MG63 (cell line): ENCODE measurements around the gene RBMS3. TPM values are rescaled to one million over a fixed set of nuclear protein-coding genes. Genes with fewer than 3 reads are reported as not detected.
A peak's percentile ranks its signal among the peaks of the same experiment; 100 is the strongest.

Source experiments
- DNase-seq: peaks from one replicate; pipeline ENCODE4 v3.0.0-alpha.2; 2020
- H3K27me3 ChIP-seq: fragments of 250-450 bp; sonication (Bioruptor Pico); 2 replicates; pipeline ENCODE4 v1.5.1; 2020; ENCODE audit warnings: mild to moderate bottlenecking, moderate library complexity
- H3K36me3 ChIP-seq: fragments of 250-450 bp; sonication (Bioruptor Pico); 2 replicates; pipeline ENCODE4 v1.5.1; 2020; ENCODE audit warnings: mild to moderate bottlenecking, moderate library complexity
- H3K4me3 ChIP-seq: fragments of 250-450 bp; sonication (Bioruptor Pico); 2 replicates; pipeline ENCODE4 v1.5.1; 2020; ENCODE audit warnings: mild to moderate bottlenecking, moderate library complexity
- H3K9me3 ChIP-seq: fragments of 250-450 bp; sonication (Bioruptor Pico); 2 replicates; pipeline ENCODE4 v1.5.1; 2020; ENCODE audit warnings: mild to moderate bottlenecking, moderate library complexity
- total RNA-seq: library from RNA; depleted of rRNA; stranded (reverse); fragments of >200 nt; shearing (Covaris generic); gene quantifications from 2 replicates; pipeline ENCODE4 v1.2.3, GENCODE V29; 2014; ENCODE audit warnings: low replicate concordance

The RBMS3 gene
- total RNA-seq, 1 experiment from 2014 or later = 12.0 TPM

GRCh38 chr3:29267226-29267625 is 13.6 kb upstream of the RBMS3 start:
- no peaks in the 10 kb centered on the region for H3K27me3 ChIP-seq
- no peaks in the 10 kb centered on the region for H3K36me3 ChIP-seq
- H3K9me3 ChIP-seq = no peaks in the 10 kb centered on the region
- H3K4me3 ChIP-seq = no peak overlapping the region
- DNase-seq = no peak

DNA sequence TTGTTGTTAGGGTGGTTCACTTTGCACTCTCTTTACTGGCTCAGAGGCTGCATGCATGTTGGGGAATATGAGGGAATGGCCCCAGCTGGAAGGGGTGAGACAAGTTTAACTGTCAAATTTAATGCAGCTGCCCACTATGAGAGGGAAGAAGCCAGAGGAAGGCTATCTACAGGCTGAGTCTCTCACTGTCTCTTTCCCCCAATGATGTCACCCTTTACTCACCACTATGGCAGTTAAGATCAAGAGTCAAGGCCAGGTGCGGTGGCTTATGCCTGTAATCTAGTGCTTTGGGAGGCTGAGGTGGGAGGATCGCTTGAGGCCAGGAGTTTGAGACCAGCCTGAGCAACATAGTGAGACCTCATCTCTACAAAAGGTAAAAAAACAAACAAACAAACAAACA is 12.2 kb upstream of the RBMS3 start:
- Histone ChIP-seq H3K9me3 (no peaks in the 10 kb centered on the region), H3K36me3 (no peaks in the 10 kb centered on the region), H3K27me3 (no peaks in the 10 kb centered on the region), H3K4me3 (no peak overlapping the region)
- DNase-seq = no peak

- Histone ChIP-seq H3K4me3 (no peak overlapping the region), H3K27me3 (no peaks in the 10 kb centered on the region), H3K9me3 (no peaks in the 10 kb centered on the region), H3K36me3 (no peaks in the 10 kb centered on the region)
- DNase-seq = no peak
Observed at GRCh38 chr3:29270752-29271151, 10.1 kb upstream of the RBMS3 start.

GRCh38 chr3:29271475-29271874 is 9.4 kb upstream of the RBMS3 start:
- Histone ChIP-seq H3K9me3 (no peaks in the 10 kb centered on the region), H3K27me3 (no peaks in the 10 kb centered on the region), H3K36me3 (no peaks in the 10 kb centered on the region), H3K4me3 (no peak overlapping the region)
- DNase-seq = no peak

- no peaks in the 10 kb centered on the region for H3K36me3 ChIP-seq
- H3K9me3 ChIP-seq = no peaks in the 10 kb centered on the region
- DNase-seq = no peak
- H3K4me3 ChIP-seq = no peak overlapping the region
- H3K27me3 ChIP-seq = no peaks in the 10 kb centered on the region
Observed at GRCh38 chr3:29274667-29275066, 6.2 kb upstream of the RBMS3 start.

DNA sequence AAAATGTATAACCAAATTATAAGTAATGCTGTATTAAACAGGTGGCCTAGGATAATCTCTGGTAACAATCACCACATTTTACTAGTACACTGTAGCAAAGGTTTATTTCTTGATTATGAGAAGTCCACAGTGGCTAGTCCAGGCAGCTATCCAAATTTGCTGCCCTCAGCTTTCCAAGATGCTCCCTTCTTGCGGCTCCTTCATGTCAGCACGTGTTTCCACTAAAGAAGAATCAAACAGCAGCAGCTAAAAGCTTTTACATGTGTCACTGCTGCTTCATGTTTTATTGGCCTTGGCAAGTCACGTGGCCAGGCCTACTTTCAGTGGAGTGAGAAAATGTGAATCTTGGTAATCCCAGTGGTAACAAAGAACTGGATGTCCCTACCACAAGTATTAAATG is 5.6 kb upstream of the RBMS3 start:
- no peaks in the 10 kb centered on the region for H3K36me3 ChIP-seq
- no peaks in the 10 kb centered on the region for H3K27me3 ChIP-seq
- DNase-seq = no peak
- no peaks in the 10 kb centered on the region for H3K9me3 ChIP-seq
- no peak overlapping the region for H3K4me3 ChIP-seq

- Histone ChIP-seq H3K4me3 (no peak overlapping the region), H3K9me3 (no peaks in the 10 kb centered on the region), H3K36me3 (no peaks in the 10 kb centered on the region), H3K27me3 (no peaks in the 10 kb centered on the region)
- DNase-seq = no peak
Observed at GRCh38 chr3:29277249-29277648, 3.6 kb upstream of the RBMS3 start.

DNA sequence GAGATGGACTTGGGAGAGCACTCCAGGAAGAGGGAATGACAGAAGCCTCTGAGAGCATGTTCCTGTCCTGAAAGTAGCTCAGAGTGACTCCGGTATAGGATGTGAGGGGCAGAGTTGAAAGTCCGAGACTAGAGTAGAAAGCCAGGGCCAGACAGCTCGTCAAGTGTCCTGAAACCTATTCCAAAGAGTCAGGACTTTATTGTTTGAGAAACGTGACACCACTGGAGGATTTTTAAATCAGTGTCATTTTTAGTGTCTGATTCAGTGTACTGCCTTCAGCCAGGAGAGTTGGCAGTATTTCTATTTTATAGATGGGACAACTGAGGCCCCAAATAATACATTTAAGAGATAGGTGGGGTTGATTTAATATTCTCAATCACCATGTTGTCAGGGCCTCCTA is 1.6 kb upstream of the RBMS3 start:
- Histone ChIP-seq H3K9me3 (no peaks in the 10 kb centered on the region), H3K4me3 (no peak overlapping the region), H3K27me3 (no peaks in the 10 kb centered on the region), H3K36me3 (no peaks in the 10 kb centered on the region)
- no peak for DNase-seq

- no peaks in the 10 kb centered on the region for H3K27me3 ChIP-seq
- no peak overlapping the region for H3K4me3 ChIP-seq
- DNase-seq = no peak
- no peaks in the 10 kb centered on the region for H3K9me3 ChIP-seq
- H3K36me3 ChIP-seq = no peaks in the 10 kb centered on the region
Observed at GRCh38 chr3:29279806-29280205, 1.1 kb upstream of the RBMS3 start.

DNA sequence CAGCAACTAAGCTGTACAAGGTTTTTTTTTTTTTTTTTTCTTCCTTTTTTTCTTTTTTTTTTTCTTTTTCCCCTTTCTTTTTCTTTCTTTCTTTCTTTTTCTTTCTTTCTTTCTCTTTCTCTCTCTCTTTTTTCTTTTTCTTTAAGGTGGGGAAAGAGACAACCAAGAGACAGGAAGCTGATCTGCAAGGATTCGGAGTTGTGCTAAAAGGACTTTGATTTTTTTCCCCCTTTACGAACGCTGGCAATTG is 148 bp downstream of the RBMS3 start:
- DNase-seq = no peak
- Histone ChIP-seq H3K27me3 (no peaks in the 10 kb centered on the region), H3K36me3 (no peaks in the 10 kb centered on the region), H3K4me3 (peak overlapping the region; percentile 60), H3K9me3 (no peaks in the 10 kb centered on the region)

DNA sequence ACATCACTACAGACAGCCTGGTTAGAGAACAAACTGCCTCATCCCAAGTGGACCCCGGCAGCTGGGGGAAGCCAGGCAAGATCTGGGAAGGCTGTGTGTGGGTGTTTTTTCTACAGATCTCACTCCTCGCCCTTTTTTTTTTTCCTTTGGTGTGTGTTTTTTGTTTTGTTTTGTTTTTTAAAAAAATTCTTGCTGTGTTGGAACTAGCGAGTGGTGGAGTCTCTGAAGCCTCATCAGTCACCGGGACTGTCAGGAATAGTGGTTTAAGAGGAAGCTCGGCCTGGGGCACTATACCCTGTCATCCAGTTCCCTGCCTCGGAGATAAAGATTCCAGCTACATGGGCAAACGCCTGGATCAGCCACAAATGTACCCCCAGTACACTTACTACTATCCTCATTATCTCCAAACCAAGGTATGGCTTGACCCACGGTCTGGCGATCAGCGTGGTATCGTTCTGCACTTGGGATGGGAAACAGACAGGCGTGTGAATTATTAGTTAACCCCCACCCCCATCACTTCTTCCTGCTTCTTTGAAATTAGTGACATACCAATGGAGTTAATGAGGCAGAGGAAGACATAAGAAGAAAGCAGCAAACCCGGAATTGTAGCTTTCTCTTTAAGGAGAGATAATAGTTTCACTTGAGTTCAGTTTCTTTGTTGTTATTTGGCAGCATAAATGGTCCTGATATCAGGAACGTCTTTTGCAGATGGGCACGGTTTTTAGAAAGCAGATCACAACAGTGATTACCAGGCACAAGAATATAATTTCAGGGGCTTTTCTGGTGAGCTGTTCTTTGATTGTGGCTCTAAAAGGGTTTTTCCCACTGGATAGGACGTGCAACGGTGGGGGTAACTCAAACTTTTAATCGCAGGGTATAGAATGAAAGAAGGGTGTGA is 722 bp downstream of the RBMS3 start:
- DNase-seq = peak; percentile 9
- Histone ChIP-seq H3K4me3 (peak overlapping the region; percentile 60), H3K27me3 (no peaks in the 10 kb centered on the region), H3K36me3 (no peaks in the 10 kb centered on the region), H3K9me3 (no peaks in the 10 kb centered on the region)

DNA sequence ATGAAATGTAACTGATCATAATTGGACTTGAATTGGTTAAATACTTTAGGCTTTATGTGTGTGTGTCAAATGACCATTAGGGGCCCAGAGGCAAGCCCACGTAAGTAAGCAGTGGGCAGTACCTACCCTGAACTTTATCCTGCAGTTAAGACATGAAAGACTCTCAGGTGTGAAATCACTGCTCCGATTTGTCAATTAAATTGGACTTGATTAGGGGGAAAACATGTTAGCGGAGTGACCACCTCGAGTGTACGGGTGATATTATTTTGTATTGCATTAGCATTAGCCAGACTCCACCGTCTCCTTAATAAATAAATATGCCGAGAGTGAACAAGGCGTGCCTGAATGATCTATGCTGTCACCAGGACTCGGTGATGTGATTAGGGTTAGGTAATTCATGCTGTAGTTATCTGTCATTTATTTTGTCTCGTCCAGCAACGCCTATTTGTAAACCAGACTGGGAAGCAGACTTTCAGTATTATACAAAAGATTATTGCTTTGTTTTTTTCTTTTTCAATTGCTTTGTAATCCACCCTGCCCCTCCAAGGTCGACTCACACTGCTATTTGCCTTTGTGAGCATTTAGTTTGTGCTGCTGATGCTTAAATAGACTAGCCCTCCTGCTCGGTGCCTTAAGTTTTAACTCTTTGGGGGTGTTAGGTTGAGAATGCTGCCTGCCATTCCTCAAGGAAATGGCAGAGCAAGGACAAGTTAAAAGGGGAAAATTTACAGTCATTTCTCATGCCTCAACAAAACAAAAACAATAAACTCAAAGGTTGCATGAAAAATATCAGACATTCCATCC is 1.8 kb downstream of the RBMS3 start:
- H3K9me3 ChIP-seq = no peaks in the 10 kb centered on the region
- DNase-seq = no peak
- H3K27me3 ChIP-seq = no peaks in the 10 kb centered on the region
- peak overlapping the region; percentile 60 for H3K4me3 ChIP-seq
- H3K36me3 ChIP-seq = no peaks in the 10 kb centered on the region

DNA sequence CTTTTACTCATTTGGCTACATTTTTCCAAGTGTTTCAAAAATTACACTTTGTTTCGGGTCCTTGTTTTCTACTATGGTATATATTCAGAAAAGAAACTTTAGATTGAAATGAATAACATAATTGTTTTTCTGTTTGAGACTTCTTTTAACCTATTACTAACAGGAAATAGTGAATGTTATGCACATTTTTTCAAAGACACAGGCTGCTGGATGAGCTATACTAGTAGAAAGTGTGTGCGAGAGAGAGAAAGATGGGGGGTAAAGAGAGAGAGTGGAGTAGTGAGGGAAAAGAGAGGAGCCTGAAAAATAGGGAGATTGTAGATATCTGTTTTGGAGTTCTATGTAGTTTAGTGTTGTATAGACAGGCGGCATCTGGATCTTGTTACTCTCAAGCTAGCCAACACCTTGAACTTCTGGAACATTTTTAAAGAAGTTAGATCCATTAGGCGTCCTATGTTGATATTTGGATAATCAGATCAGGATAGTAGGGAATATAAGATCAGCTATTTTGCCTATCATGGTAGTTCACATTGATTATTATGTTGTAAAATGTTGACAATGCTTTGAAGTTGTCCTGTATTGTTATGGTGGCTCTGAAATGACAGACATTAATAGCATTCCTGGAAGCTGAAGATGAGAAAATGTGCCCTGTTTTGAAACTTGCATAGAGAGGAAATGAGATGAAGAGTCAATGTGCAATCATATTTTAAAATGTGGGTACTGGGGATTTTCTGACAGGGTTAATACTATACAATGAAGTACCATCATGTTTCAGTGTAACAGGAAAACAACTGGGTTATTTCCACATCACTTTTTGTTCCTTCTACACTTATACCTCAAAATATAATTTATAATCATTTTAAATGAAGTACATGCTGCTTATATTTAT is 2.6 kb downstream of the RBMS3 start:
- no peaks in the 10 kb centered on the region for H3K36me3 ChIP-seq
- no peak for DNase-seq
- H3K4me3 ChIP-seq = peak overlapping the region; percentile 60
- no peaks in the 10 kb centered on the region for H3K9me3 ChIP-seq
- no peaks in the 10 kb centered on the region for H3K27me3 ChIP-seq

- H3K9me3 ChIP-seq = no peaks in the 10 kb centered on the region
- no peak for DNase-seq
Observed at GRCh38 chr3:29284497-29284896, 3.6 kb downstream of the RBMS3 start.

DNA sequence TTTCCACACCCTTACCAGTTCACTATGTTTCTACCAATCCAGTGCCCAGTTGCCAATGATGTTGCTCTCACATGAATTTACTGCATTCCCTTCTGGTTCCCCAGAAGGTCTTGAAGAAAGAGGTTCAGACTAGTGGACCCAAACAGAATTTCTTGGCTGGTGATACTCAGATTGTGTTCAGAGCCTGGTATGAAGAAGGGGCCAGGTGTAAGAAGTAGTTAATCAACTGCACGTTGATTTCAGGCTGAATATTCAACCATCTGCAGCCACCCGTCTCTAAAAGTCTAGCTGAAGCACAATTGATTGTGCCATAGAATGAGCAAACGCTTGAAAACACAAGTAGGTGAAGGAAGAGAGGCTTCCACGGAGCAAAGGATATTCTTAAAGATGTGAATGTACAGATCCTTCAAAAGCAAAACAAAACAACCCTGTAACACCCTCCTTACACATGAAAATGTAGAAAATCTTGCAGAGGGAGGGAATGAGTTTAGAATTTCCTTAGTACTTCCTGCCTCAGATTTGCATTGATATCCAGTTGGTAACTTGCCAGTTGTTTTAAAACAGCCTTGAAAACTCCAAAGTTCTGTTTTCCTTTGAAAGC is 4.7 kb downstream of the RBMS3 start:
- Histone ChIP-seq H3K27me3 (no peaks in the 10 kb centered on the region), H3K9me3 (no peaks in the 10 kb centered on the region), H3K36me3 (no peaks in the 10 kb centered on the region), H3K4me3 (peak overlapping the region; percentile 26)
- DNase-seq = no peak

More at GRCh38 chr3:29284497-29284896, 3.6 kb downstream of the RBMS3 start:
- Histone ChIP-seq H3K36me3 (no peaks in the 10 kb centered on the region), H3K4me3 (peak overlapping the region; percentile 60), H3K27me3 (no peaks in the 10 kb centered on the region)

GRCh38 chr3:29286478-29287240 is 5.8 kb downstream of the RBMS3 start:
- no peaks in the 10 kb centered on the region for H3K27me3 ChIP-seq
- no peaks in the 10 kb centered on the region for H3K9me3 ChIP-seq
- DNase-seq = no peak
- no peaks in the 10 kb centered on the region for H3K36me3 ChIP-seq
- H3K4me3 ChIP-seq = peak overlapping the region; percentile 26
